ENCODE data around the gene SNRPE. TPM values are rescaled to one million over a fixed set of nuclear protein-coding genes. Genes with fewer than 3 reads are reported as not detected.

The SNRPE gene
- total and polyA plus RNA-seq, 9 of the 15 experiments (the other 6 are each of a cell fraction or from before 2014, with no cell fraction given), result 216 to 1,893 (median 487) TPM

DNA sequence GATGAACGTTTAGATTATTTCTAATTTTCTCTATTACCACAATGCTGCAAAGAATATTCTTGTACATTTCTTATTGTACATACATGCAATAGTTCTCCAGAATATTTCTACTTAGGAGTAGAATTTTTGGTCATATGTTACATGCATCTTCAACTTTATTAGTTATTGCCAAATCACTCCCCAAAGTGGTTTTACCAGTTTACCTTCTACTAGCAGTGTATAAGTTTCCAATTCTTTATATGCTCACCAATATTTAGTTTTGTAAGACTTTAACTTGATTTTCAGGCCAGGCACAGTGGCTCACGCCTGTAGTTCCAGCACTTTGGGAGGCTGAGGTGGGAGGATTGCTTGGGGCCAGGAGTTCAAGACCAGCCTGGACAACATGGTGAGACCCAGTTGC, 55.4 kb downstream of the SNRPE start:
- TF ChIP-seq FOXM1 (IDR thresholded peaks at IDR 0.05; ENCODE audit: low read depth) (no peak), FOXM1 (CRISPR knock-in tag; IDR thresholded peaks at IDR 0.05; ENCODE audit: low read depth) (no peak), POLR2H (tag; IDR thresholded peaks at IDR 0.05; ENCODE audit: low read depth) (no peak), CBX8 (IDR thresholded peaks at IDR 0.05; ENCODE audit: borderline replicate concordance, extremely low read depth, low read depth, low read length, poor library complexity, severe bottlenecking) (no peak), POLR2A (conservative IDR thresholded peaks at IDR 0.05) (no peak), RBM39 (optimal IDR thresholded peaks at IDR 0.05; ENCODE audit: low read depth, low read length) (no peak), ZNF79 (CRISPR knock-in tag; IDR thresholded peaks at IDR 0.05; ENCODE audit: low read depth) (no peak), ZNF589 (CRISPR knock-in tag; IDR thresholded peaks at IDR 0.05; ENCODE audit: low read depth) (no peak), HDAC3 (IDR thresholded peaks at IDR 0.05; ENCODE audit: borderline replicate concordance, partially characterized antibody) (no peak), ZNF354B (CRISPR knock-in tag; IDR thresholded peaks at IDR 0.05) (no peak), ZNF75A (CRISPR knock-in tag; IDR thresholded peaks at IDR 0.05) (no peak), GABPB1 (CRISPR knock-in tag; IDR thresholded peaks at IDR 0.05) (no peak), POLR3G (IDR thresholded peaks at IDR 0.05; ENCODE audit: extremely low read depth, insufficient read length, insufficient replicate concordance) (no peak), ETV6 (IDR thresholded peaks at IDR 0.05; ENCODE audit: borderline replicate concordance in 1 of 2, low read depth in 2 of 2, low read length in 1 of 2) (no peak), ETV6 (CRISPR knock-in tag; IDR thresholded peaks at IDR 0.05; ENCODE audit: borderline replicate concordance) (no peak), ELF1 (tag; IDR thresholded peaks at IDR 0.05) (no peak), SAFB (IDR thresholded peaks at IDR 0.05; ENCODE audit: borderline replicate concordance, low read depth, low read length) (no peak), HDGF (IDR thresholded peaks at IDR 0.05) (no peak)
- TF ChIP-seq, protein P1, sequence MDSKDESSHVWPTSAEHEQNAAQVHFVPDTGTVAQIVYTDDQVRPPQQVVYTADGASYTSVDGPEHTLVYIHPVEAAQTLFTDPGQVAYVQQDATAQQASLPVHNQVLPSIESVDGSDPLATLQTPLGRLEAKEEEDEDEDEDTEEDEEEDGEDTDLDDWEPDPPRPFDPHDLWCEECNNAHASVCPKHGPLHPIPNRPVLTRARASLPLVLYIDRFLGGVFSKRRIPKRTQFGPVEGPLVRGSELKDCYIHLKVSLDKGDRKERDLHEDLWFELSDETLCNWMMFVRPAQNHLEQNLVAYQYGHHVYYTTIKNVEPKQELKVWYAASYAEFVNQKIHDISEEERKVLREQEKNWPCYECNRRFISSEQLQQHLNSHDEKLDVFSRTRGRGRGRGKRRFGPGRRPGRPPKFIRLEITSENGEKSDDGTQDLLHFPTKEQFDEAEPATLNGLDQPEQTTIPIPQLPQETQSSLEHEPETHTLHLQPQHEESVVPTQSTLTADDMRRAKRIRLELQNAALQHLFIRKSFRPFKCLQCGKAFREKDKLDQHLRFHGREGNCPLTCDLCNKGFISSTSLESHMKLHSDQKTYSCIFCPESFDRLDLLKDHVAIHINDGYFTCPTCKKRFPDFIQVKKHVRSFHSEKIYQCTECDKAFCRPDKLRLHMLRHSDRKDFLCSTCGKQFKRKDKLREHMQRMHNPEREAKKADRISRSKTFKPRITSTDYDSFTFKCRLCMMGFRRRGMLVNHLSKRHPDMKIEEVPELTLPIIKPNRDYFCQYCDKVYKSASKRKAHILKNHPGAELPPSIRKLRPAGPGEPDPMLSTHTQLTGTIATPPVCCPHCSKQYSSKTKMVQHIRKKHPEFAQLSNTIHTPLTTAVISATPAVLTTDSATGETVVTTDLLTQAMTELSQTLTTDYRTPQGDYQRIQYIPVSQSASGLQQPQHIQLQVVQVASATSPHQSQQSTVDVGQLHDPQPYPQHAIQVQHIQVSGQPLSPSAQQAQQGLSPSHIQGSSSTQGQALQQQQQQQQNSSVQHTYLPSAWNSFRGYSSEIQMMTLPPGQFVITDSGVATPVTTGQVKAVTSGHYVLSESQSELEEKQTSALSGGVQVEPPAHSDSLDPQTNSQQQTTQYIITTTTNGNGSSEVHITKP (IDR thresholded peaks at IDR 0.05; ENCODE audit: partially characterized antibody), result no peak
- TF ChIP-seq, protein P2, sequence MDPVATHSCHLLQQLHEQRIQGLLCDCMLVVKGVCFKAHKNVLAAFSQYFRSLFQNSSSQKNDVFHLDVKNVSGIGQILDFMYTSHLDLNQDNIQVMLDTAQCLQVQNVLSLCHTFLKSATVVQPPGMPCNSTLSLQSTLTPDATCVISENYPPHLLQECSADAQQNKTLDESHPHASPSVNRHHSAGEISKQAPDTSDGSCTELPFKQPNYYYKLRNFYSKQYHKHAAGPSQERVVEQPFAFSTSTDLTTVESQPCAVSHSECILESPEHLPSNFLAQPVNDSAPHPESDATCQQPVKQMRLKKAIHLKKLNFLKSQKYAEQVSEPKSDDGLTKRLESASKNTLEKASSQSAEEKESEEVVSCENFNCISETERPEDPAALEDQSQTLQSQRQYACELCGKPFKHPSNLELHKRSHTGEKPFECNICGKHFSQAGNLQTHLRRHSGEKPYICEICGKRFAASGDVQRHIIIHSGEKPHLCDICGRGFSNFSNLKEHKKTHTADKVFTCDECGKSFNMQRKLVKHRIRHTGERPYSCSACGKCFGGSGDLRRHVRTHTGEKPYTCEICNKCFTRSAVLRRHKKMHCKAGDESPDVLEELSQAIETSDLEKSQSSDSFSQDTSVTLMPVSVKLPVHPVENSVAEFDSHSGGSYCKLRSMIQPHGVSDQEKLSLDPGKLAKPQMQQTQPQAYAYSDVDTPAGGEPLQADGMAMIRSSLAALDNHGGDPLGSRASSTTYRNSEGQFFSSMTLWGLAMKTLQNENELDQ (CRISPR knock-in tag; IDR thresholded peaks at IDR 0.05; ENCODE audit: borderline replicate concordance), result no peak
- ATAC-seq, result no peak
- peaks cover 3 to 9% of the 10 kb centered on the region in 2 experiments; a peak in 2 of 5 replicates for H3K27me3 ChIP-seq (ENCODE audit: control insufficient read depth in 2 of 2, insufficient read depth in 2 of 2, low read length in 2 of 2)
- no peak overlapping the region for H3K4me3 ChIP-seq
- ChIA-PET POLR2A (no interaction called here), CTCF (ENCODE audit: low intra/inter-chr PET ratio) (no interaction called here)
- BruUV-seq (replicated peaks), result no TSS peak
- DNase-seq (ENCODE audit: extremely low read depth in 1 of 4, low spot score in 3 of 4), result no peak
- H3K4me2 ChIP-seq (ENCODE audit: insufficient read depth, low read length), result no peak overlapping the region
- H3K9me1 ChIP-seq (ENCODE audit: control insufficient read depth, insufficient read depth, low read length), result no peaks in the 10 kb centered on the region
- H3K9ac ChIP-seq (ENCODE audit: insufficient read depth in 1 of 2, low read depth in 2 of 2, low read length in 2 of 2), result no peak overlapping the region
- no peak for FAIRE-seq
- H3K9me3 ChIP-seq (replicated peaks; ENCODE audit: control insufficient read depth, insufficient read depth, low read depth, low read length), result no peaks in the 10 kb centered on the region
- in situ Hi-C loops (cut with MboI), result no loop called here
- WGBS (ENCODE audit: insufficient coverage, low coverage, missing lambda C conversion rate), result 3% methylated on average over 2 of the region's 2 CpGs
- H3K4me1 ChIP-seq (replicated peaks in 1 of 2; ENCODE audit: control insufficient read depth in 2 of 2, insufficient read depth in 2 of 2, low read length in 2 of 2), result no peaks in the 10 kb centered on the region
- no peak overlapping the region for H3K27ac ChIP-seq (ENCODE audit: extremely low read depth, low read depth, low read length)
- H4K20me1 ChIP-seq (replicated peaks; ENCODE audit: control insufficient read depth, insufficient read depth, low read length), result no peaks in the 10 kb centered on the region
- H2AFZ ChIP-seq (ENCODE audit: low read depth, low read length), result no peak overlapping the region
- intact Hi-C loops (cut with micrococcal nuclease), result no loop called here
- H3K36me3 ChIP-seq (ENCODE audit: control insufficient read depth, insufficient read depth, low read length), result no peaks in the 10 kb centered on the region
- H3K79me2 ChIP-seq (ENCODE audit: control insufficient read depth, insufficient read depth, low read length), result no peaks in the 10 kb centered on the region

Measured in K562 (cell line).